ENCODE results near the gene LITAF. TPM values are rescaled to one million over a fixed set of nuclear protein-coding genes. Genes with fewer than 3 reads are reported as not detected.
"Not testable (repeated sequence)": the region's sequence is repeated elsewhere in the genome, so short reads cannot be mapped to it uniquely, and the experiment has no call there.

The LITAF gene
- total RNA-seq, 2 donors from 2014 or later: 36.6 to 62.9 TPM

DNA sequence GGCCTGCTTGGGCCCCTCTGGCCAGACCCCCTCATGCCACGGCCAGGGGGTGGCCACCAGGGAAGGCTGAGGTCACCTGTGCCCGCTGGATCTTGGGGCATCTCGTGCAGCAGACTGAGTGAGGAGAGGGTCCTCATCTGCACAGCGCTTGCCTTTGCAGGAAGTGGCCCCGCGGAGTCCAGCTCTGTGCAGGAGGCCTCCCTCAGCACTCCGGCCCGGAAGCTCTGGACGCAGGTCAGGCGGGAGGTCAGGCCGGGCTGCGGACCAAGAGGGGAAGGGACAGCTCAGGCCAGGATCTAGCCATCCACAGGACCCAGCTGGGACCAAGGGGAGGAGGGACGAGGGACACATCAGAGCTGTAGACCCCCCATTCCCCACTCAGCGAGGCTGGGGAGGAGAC is 72.4 kb downstream of the LITAF start:
- H3K27ac ChIP-seq (ENCODE audit: low read depth, low read length): no peak overlapping the region
- no peaks in the 10 kb centered on the region for H3K36me3 ChIP-seq (ENCODE audit: control insufficient read depth, insufficient read depth, low read length)
- no peak overlapping the region for H3K9ac ChIP-seq (ENCODE audit: extremely low read depth, low read length, poor library complexity, severe bottlenecking)
- H3K9me3 ChIP-seq (ENCODE audit: control insufficient read depth, low read length): no peaks in the 10 kb centered on the region
- H3K27me3 ChIP-seq (ENCODE audit: control insufficient read depth, insufficient read depth, low read length, poor library complexity, severe bottlenecking): no peaks in the 10 kb centered on the region
- Mint-ChIP-seq H3K9me3 (no peaks in the 10 kb centered on the region), H3K4me1 (no peaks in the 10 kb centered on the region), H3K4me3 (no peak overlapping the region), H3K27me3 (ENCODE audit: insufficient read depth) (no peaks in the 10 kb centered on the region), H3K36me3 (ENCODE audit: low read depth) (no peaks in the 10 kb centered on the region), H3K27ac (no peak overlapping the region)
- TF ChIP-seq, protein P1, sequence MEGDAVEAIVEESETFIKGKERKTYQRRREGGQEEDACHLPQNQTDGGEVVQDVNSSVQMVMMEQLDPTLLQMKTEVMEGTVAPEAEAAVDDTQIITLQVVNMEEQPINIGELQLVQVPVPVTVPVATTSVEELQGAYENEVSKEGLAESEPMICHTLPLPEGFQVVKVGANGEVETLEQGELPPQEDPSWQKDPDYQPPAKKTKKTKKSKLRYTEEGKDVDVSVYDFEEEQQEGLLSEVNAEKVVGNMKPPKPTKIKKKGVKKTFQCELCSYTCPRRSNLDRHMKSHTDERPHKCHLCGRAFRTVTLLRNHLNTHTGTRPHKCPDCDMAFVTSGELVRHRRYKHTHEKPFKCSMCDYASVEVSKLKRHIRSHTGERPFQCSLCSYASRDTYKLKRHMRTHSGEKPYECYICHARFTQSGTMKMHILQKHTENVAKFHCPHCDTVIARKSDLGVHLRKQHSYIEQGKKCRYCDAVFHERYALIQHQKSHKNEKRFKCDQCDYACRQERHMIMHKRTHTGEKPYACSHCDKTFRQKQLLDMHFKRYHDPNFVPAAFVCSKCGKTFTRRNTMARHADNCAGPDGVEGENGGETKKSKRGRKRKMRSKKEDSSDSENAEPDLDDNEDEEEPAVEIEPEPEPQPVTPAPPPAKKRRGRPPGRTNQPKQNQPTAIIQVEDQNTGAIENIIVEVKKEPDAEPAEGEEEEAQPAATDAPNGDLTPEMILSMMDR (conservative IDR thresholded peaks at IDR 0.05): no peak
- H3K4me3 ChIP-seq (ENCODE audit: low read length): no peak overlapping the region
- no peak for DNase-seq
- H3K4me1 ChIP-seq (ENCODE audit: control insufficient read depth, insufficient read depth, low read length): no peaks in the 10 kb centered on the region
- WGBS, 2 experiments (ENCODE audit: insufficient coverage in 1 of 2, insufficient read length in 1 of 2): 91 to 92% methylated on average over 4 to 14 of the region's 14 CpGs

DNA sequence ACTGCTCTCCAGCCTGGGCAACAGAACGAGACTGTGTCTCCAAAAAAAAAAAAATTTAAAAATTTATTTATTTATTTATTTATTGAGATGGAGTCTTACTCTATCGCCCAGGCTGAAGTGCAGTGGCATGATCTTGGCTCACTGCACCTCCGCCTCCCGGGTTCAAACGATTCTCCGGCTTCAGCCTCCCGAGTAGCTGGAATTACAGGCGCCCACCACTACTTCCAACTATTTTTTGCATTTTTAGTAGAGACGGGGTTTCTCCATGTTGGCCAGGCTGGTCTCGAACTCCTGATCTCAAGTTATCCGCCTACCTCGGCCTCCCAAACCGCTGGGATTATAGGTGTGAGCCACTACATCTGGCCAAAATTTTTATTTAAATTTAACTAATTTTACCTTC is 73.4 kb downstream of the LITAF start:
- not testable (repeated sequence) for H3K27me3 Mint-ChIP-seq (ENCODE audit: insufficient read depth); DNase-seq; H3K9ac ChIP-seq (ENCODE audit: extremely low read depth, low read length, poor library complexity, severe bottlenecking); H3K4me1 ChIP-seq (ENCODE audit: control insufficient read depth, insufficient read depth, low read length); H3K27ac ChIP-seq (ENCODE audit: low read depth, low read length); H3K9me3 Mint-ChIP-seq; H3K9me3 ChIP-seq (ENCODE audit: control insufficient read depth, low read length); H3K36me3 Mint-ChIP-seq (ENCODE audit: low read depth); H3K27me3 ChIP-seq (ENCODE audit: control insufficient read depth, insufficient read depth, low read length, poor library complexity, severe bottlenecking); H3K36me3 ChIP-seq (ENCODE audit: control insufficient read depth, insufficient read depth, low read length); H3K4me1 Mint-ChIP-seq; H3K4me3 ChIP-seq (ENCODE audit: low read length); H3K4me3 Mint-ChIP-seq; H3K27ac Mint-ChIP-seq
- 91 to 92% methylated on average over 8 to 12 of the region's 13 CpGs for WGBS, 2 experiments (ENCODE audit: insufficient coverage in 1 of 2, insufficient read length in 1 of 2)

DNA sequence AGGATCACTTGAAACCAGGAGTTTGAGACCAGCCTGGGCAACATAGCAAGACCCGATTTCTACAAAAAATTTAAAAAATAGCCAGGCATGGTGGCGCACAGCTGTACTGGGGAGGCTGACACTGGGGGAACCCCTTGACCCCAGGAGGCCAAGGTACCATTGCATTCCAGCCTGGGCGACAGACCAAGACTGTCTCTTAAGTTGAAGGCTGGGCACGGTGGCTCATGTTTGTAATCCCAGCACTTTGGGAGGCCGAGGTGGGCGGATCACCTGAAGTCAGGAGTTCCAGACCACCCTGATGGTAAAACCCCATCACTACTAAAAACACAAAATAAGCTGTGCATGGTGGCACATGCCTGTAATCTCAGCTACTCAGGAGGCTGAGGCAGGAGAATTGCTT is 74.9 kb downstream of the LITAF start:
- peaks cover 1% of the 10 kb centered on the region for H3K4me1 Mint-ChIP-seq
- WGBS, 2 experiments (ENCODE audit: insufficient coverage in 1 of 2, insufficient read length in 1 of 2): 81 to 87% methylated on average over 4 to 6 of the region's 6 CpGs
- TF ChIP-seq, protein P1 (conservative IDR thresholded peaks at IDR 0.05): no peak
- no peak overlapping the region for H3K4me3 Mint-ChIP-seq
- no peak for DNase-seq
- no peaks in the 10 kb centered on the region for H3K27me3 Mint-ChIP-seq (ENCODE audit: insufficient read depth)
- Histone ChIP-seq H3K9ac (ENCODE audit: extremely low read depth, low read length, poor library complexity, severe bottlenecking) (no peak overlapping the region), H3K36me3 (ENCODE audit: control insufficient read depth, insufficient read depth, low read length) (no peaks in the 10 kb centered on the region), H3K9me3 (ENCODE audit: control insufficient read depth, low read length) (no peaks in the 10 kb centered on the region), H3K4me1 (ENCODE audit: control insufficient read depth, insufficient read depth, low read length) (no peaks in the 10 kb centered on the region), H3K27me3 (ENCODE audit: control insufficient read depth, insufficient read depth, low read length, poor library complexity, severe bottlenecking) (no peaks in the 10 kb centered on the region), H3K27ac (ENCODE audit: low read depth, low read length) (no peak overlapping the region), H3K4me3 (ENCODE audit: low read length) (no peak overlapping the region)
- H3K9me3 Mint-ChIP-seq: no peaks in the 10 kb centered on the region
- no peak overlapping the region for H3K27ac Mint-ChIP-seq
- no peaks in the 10 kb centered on the region for H3K36me3 Mint-ChIP-seq (ENCODE audit: low read depth)

DNA sequence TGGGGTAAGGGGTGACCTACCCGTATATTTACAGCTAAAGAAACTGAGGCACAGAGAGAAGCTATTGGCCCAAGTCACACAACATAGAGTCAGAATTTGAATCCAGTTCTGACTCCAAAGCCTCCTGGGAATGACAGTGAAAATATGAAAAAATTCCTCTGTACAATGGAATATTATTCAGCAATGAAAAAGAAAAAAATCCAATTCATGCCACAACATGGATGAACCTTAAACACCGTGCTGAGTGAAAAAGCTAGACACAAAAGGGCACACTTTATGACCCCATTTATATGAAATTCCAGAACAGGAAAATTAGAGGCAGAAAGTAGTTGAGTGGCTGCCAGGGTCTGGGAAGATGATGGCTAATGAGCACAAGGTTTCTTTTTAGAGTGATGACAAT is 75.4 kb downstream of the LITAF start:
- Histone ChIP-seq H3K9me3 (ENCODE audit: control insufficient read depth, low read length) (no peaks in the 10 kb centered on the region), H3K27ac (ENCODE audit: low read depth, low read length) (no peak overlapping the region), H3K4me1 (ENCODE audit: control insufficient read depth, insufficient read depth, low read length) (no peaks in the 10 kb centered on the region), H3K36me3 (ENCODE audit: control insufficient read depth, insufficient read depth, low read length) (no peaks in the 10 kb centered on the region), H3K9ac (ENCODE audit: extremely low read depth, low read length, poor library complexity, severe bottlenecking) (no peak overlapping the region), H3K4me3 (ENCODE audit: low read length) (no peak overlapping the region), H3K27me3 (ENCODE audit: control insufficient read depth, insufficient read depth, low read length, poor library complexity, severe bottlenecking) (no peaks in the 10 kb centered on the region)
- H3K27me3 Mint-ChIP-seq (ENCODE audit: insufficient read depth): no peaks in the 10 kb centered on the region
- no peaks in the 10 kb centered on the region for H3K36me3 Mint-ChIP-seq (ENCODE audit: low read depth)
- TF ChIP-seq, protein P1 (conservative IDR thresholded peaks at IDR 0.05): no peak
- no peak overlapping the region for H3K27ac Mint-ChIP-seq
- no peak for DNase-seq
- H3K4me3 Mint-ChIP-seq: no peak overlapping the region
- peaks cover 1% of the 10 kb centered on the region for H3K4me1 Mint-ChIP-seq
- 93% methylated on average over 2 of the region's 2 CpGs; no CpG with 5 or more reads in 1 of the 2 experiments for WGBS, 2 experiments (ENCODE audit: insufficient coverage in 1 of 2, insufficient read length in 1 of 2)
- no peaks in the 10 kb centered on the region for H3K9me3 Mint-ChIP-seq
